IMR-90 (cell line): ENCODE measurements around the gene DCUN1D1. TPM values are rescaled to one million over a fixed set of nuclear protein-coding genes. Genes with fewer than 3 reads are reported as not detected.

Experiments
- ATAC-seq: fragments of 200-7000 bp; cut with Tn5 transposase; 2 replicates; pipeline ENCODE4 v1.9.1; 2020; ENCODE audit warnings: low read depth, mild to moderate bottlenecking, moderate library complexity
- BruUV-seq: library from RNA; stranded (reverse); fragments of 400-500 nt; replicated peaks from 2 replicates; lab custom pipeline; 2021; lab: Mats Ljungman, UMichigan
- CTCF ChIA-PET: fragments of 300-600 bp; formaldehyde crosslinking; extraction: SDS; loops from one replicate; lab custom pipeline; 2021; ENCODE audit warnings: antibody characterized with exemption; lab: Yijun Ruan, JAX
- POLR2A ChIA-PET: fragments of 300-600 bp; sonication (Branson Sonifier 250); formaldehyde crosslinking; loops from one replicate; lab custom pipeline; 2022; ENCODE audit warnings: antibody characterized with exemption; ENCODE audit not compliant: unreplicated experiment; lab: Charles Lee
- DNase-seq: peaks from one replicate; pipeline ENCODE4 v3.0.0; 2013
- H2AFZ ChIP-seq: replicated peaks from 2 replicates; pipeline ENCODE3; 2013; ENCODE audit warnings: low read length, mild to moderate bottlenecking; ENCODE audit not compliant: poor library complexity
- H2AK5ac ChIP-seq: 2 replicates; pipeline ENCODE4 v1.6.1; 2013; ENCODE audit warnings: low read depth, low read length, inconsistent platforms
- H2AK9ac ChIP-seq: replicated peaks from 2 replicates; pipeline ENCODE3; 2013; ENCODE audit warnings: mild to moderate bottlenecking, low read depth, low read length, moderate library complexity; ENCODE audit not compliant: poor library complexity
- H2BK120ac ChIP-seq: 2 replicates; pipeline ENCODE4 v1.6.1; 2013; ENCODE audit warnings: low read depth, low read length, inconsistent platforms
- H2BK15ac ChIP-seq: 3 replicates; pipeline ENCODE4 v1.6.1; 2013; ENCODE audit warnings: low read depth, low read length, inconsistent platforms
- H2BK20ac ChIP-seq: 2 replicates; pipeline ENCODE4 v1.6.1; 2013; ENCODE audit warnings: low read depth, mild to moderate bottlenecking, inconsistent platforms, low read length, moderate library complexity
- H2BK5ac ChIP-seq: 2 replicates; pipeline ENCODE4 v1.6.1; 2013; ENCODE audit warnings: mild to moderate bottlenecking, low read depth, low read length, inconsistent platforms; ENCODE audit not compliant: poor library complexity, severe bottlenecking
- H3K14ac ChIP-seq: replicated peaks from 2 replicates; pipeline ENCODE4 v1.6.1; 2013; ENCODE audit warnings: low read depth, low read length, inconsistent platforms
- H3K18ac ChIP-seq: 2 replicates; pipeline ENCODE4 v1.6.1; 2013; ENCODE audit warnings: low read depth, low read length, control low read depth
- H3K23ac ChIP-seq: 2 replicates; pipeline ENCODE4 v1.6.1; 2013; ENCODE audit warnings: low read depth, low read length, inconsistent platforms
- H3K27ac ChIP-seq: 2 replicates; pipeline ENCODE4 v1.5.1; 2013; ENCODE audit warnings: mild to moderate bottlenecking, control low read depth, low read length; ENCODE audit not compliant: insufficient read depth
- H3K27me3 ChIP-seq: 2 replicates; pipeline ENCODE4 v1.6.1; 2013; ENCODE audit warnings: low read length; ENCODE audit not compliant: control insufficient read depth, insufficient read depth
- H3K36me3 ChIP-seq: 2 replicates; pipeline ENCODE4 v1.6.1; 2013; ENCODE audit warnings: low read length, mixed read lengths; ENCODE audit not compliant: control insufficient read depth, insufficient read depth
- H3K4ac ChIP-seq: 2 replicates; pipeline ENCODE4 v1.6.1; 2013; ENCODE audit warnings: low read depth, low read length, inconsistent platforms
- H3K4me1 ChIP-seq: 2 replicates; pipeline ENCODE4 v1.6.1; 2013; ENCODE audit warnings: low read length, mixed read lengths; ENCODE audit not compliant: control insufficient read depth, insufficient read depth
- H3K4me2 ChIP-seq: 2 replicates; pipeline ENCODE4 v1.6.1; 2013; ENCODE audit warnings: low read depth, mild to moderate bottlenecking, control low read depth, low read length, moderate library complexity
- H3K4me3 ChIP-seq: 2 replicates; pipeline ENCODE4 v1.5.1; 2013; ENCODE audit warnings: low read depth, mild to moderate bottlenecking, control low read depth, low read length, moderate library complexity; ENCODE audit not compliant: insufficient read depth
- H3K56ac ChIP-seq: 2 replicates; pipeline ENCODE4 v1.6.1; 2013; ENCODE audit warnings: low read length, inconsistent platforms; ENCODE audit not compliant: insufficient read depth; ENCODE audit errors: extremely low read depth
- H3K79me1 ChIP-seq, 2 experiments: 2 replicates each; pipeline ENCODE4 v1.6.1; 2013; ENCODE audit warnings: low read length in 2 of 2, inconsistent platforms in 1 of 2, low read depth in 1 of 2
- H3K9ac ChIP-seq: 2 replicates; pipeline ENCODE4 v1.6.1; 2013; ENCODE audit warnings: low read depth, low read length, control low read depth
- H3K9me1 ChIP-seq: 2 replicates; pipeline ENCODE4 v1.6.1; 2013; ENCODE audit warnings: low read length, inconsistent platforms; ENCODE audit not compliant: insufficient read depth
- H3K9me3 ChIP-seq: 2 replicates; pipeline ENCODE4 v1.6.1; 2013; ENCODE audit warnings: low read length; ENCODE audit not compliant: control insufficient read depth, insufficient read depth
- H4K20me1 ChIP-seq: 2 replicates; pipeline ENCODE4 v1.6.1; 2013; ENCODE audit warnings: low read length, inconsistent platforms; ENCODE audit not compliant: insufficient read depth
- H4K5ac ChIP-seq: 2 replicates; pipeline ENCODE4 v1.6.1; 2013; ENCODE audit warnings: mild to moderate bottlenecking, low read depth, low read length, control low read depth
- H4K8ac ChIP-seq, 2 experiments: 2 replicates each; pipeline ENCODE4 v1.6.1; 2013; ENCODE audit warnings: low read depth in 2 of 2, low read length in 2 of 2, control low read depth in 1 of 2, inconsistent platforms in 1 of 2
- H4K91ac ChIP-seq: 2 replicates; pipeline ENCODE4 v1.6.1; 2013; ENCODE audit warnings: low read depth, low read length, inconsistent platforms; ENCODE audit not compliant: insufficient read depth
- BHLHE40 ChIP-seq: fragments of 150-350 bp; IDR thresholded peaks from 2 replicates; pipeline ENCODE4 v1.6.1; 2016; ENCODE audit warnings: mild to moderate bottlenecking, low read depth, low read length
- CEBPB ChIP-seq: IDR thresholded peaks from 2 replicates; pipeline ENCODE4 v1.6.1; 2012; ENCODE audit warnings: low read depth, low read length, improper control_type of control experiment
- CHD1 ChIP-seq: IDR thresholded peaks from 2 replicates; pipeline ENCODE4 v1.6.1; 2012; ENCODE audit warnings: low read depth, low read length, improper control_type of control experiment
- ELK1 ChIP-seq: fragments of 150-350 bp; IDR thresholded peaks from 2 replicates; pipeline ENCODE4 v1.6.1; 2016; ENCODE audit warnings: low read depth, mild to moderate bottlenecking, low read length, moderate library complexity, borderline replicate concordance
- MAFK ChIP-seq: IDR thresholded peaks from 2 replicates; pipeline ENCODE4 v1.6.1; 2012; ENCODE audit warnings: low read depth, low read length, improper control_type of control experiment
- NFE2L2 ChIP-seq: fragments of 150-350 bp; IDR thresholded peaks from 2 replicates; pipeline ENCODE4 v1.6.1; 2016; ENCODE audit warnings: low read depth, mild to moderate bottlenecking, low read length
- RAD21 ChIP-seq: IDR thresholded peaks from 2 replicates; pipeline ENCODE4 v1.6.1; 2012; ENCODE audit warnings: low read length, improper control_type of control experiment
- RCOR1 ChIP-seq: IDR thresholded peaks from 2 replicates; pipeline ENCODE4 v1.6.1; 2012; ENCODE audit warnings: mild to moderate bottlenecking, low read length, improper control_type of control experiment; ENCODE audit not compliant: insufficient replicate concordance
- RFX5 ChIP-seq: IDR thresholded peaks from 2 replicates; pipeline ENCODE4 v1.8.0; 2012; ENCODE audit warnings: low read depth, mild to moderate bottlenecking, low read length, moderate library complexity
- USF2 ChIP-seq: fragments of 150-350 bp; IDR thresholded peaks from 2 replicates; pipeline ENCODE4 v1.6.1; 2017; ENCODE audit warnings: mild to moderate bottlenecking, antibody characterized with exemption, low read length, low read depth
- WGBS, 2 experiments: methylation state at CpG; one replicate each; pipeline versions ENCODE4 v1.1.5 to v1.1.7; 2013; ENCODE audit warnings: missing lambda C conversion rate in 2 of 2; ENCODE audit not compliant: insufficient read length in 1 of 2; ENCODE audit errors: extremely low coverage in 2 of 2; 5-methylcytosine and 5-hydroxymethylcytosine counted together
- dilution Hi-C: fragments of 300-500 bp; cut with HindIII; formaldehyde crosslinking; loops from one replicate; pipeline ENCODE4 v1.14.3; 2018; ENCODE audit warnings: low sequenced_read_pairs; ENCODE audit not compliant: unreplicated experiment
- in situ Hi-C: fragments of 300-500 bp; cut with MboI; formaldehyde crosslinking; loops from 3 replicates; pipeline ENCODE4 v1.14.3; 2019; ENCODE audit warnings: low sequenced_read_pairs, inconsistent platforms, mixed read lengths
- intact Hi-C: fragments of 100-400 bp; cut with micrococcal nuclease; formaldehyde crosslinking; loops from 2 replicates; pipeline ENCODE4 v1.10.0; 2022
- polyA plus RNA-seq, 3 experiments: library from polyadenylated mRNA; depleted of rRNA; stranded (reverse); fragments of >200 nt; gene quantifications; 2 replicates each; pipeline ENCODE4 v1.2.3, GENCODE V29; 2012; ENCODE audit warnings: low replicate concordance in 1 of 3
- total RNA-seq: library from RNA; depleted of rRNA; stranded (reverse); fragments of >200 nt; gene quantifications from 2 replicates; pipeline ENCODE4 v1.2.3, GENCODE V29; 2012

Gene DCUN1D1
- total and polyA plus RNA-seq, 2 of the 4 experiments (the other 2 are of a cell fraction): 12.5 to 17.7 TPM

GRCh38 chr3:182999767-183000166 lies 19.4 kb upstream of the DCUN1D1 start:
- no peak overlapping the region for H4K8ac ChIP-seq
- no peaks in the 10 kb centered on the region for H3K4me1 ChIP-seq
- H3K4ac ChIP-seq: no peak overlapping the region
- in situ Hi-C loops: no loop called here
- no peak overlapping the region for H3K18ac ChIP-seq
- no TSS peak for BruUV-seq
- H3K9ac ChIP-seq: no peak overlapping the region
- H2AFZ ChIP-seq: no peak overlapping the region
- H3K23ac ChIP-seq: no peak overlapping the region
- no peak overlapping the region for H4K5ac ChIP-seq
- no peak for DNase-seq
- no peak overlapping the region for H2BK15ac ChIP-seq
- H3K79me1 ChIP-seq: no peaks in the 10 kb centered on the region
- H3K4me2 ChIP-seq: no peak overlapping the region
- no peaks in the 10 kb centered on the region for H3K36me3 ChIP-seq
- ChIA-PET POLR2A (no interaction called here), CTCF (no interaction called here)
- no peak overlapping the region for H3K4me3 ChIP-seq
- H4K20me1 ChIP-seq: no peaks in the 10 kb centered on the region
- TF ChIP-seq RFX5 (no peak), CHD1 (no peak), RCOR1 (no peak), USF2 (no peak), MAFK (no peak), BHLHE40 (no peak), ELK1 (no peak), CEBPB (no peak), NFE2L2 (no peak), RAD21 (no peak)
- H3K9me1 ChIP-seq: no peaks in the 10 kb centered on the region
- no peak overlapping the region for H3K56ac ChIP-seq
- intact Hi-C loops: no loop called here
- H2AK5ac ChIP-seq: no peak overlapping the region
- H3K27ac ChIP-seq: no peak overlapping the region
- no peak overlapping the region for H3K14ac ChIP-seq
- no peak overlapping the region for H2BK20ac ChIP-seq
- H4K91ac ChIP-seq: no peak overlapping the region
- H2BK5ac ChIP-seq: no peak overlapping the region
- H2BK120ac ChIP-seq: no peak overlapping the region
- dilution Hi-C loops: no loop called here
- no peaks in the 10 kb centered on the region for H3K27me3 ChIP-seq
- no peaks in the 10 kb centered on the region for H3K9me3 ChIP-seq
- ATAC-seq: no peak
- WGBS, 2 experiments: no CpG with 5 or more reads among the region's 1 CpG
- no peak overlapping the region for H2AK9ac ChIP-seq
